ENCODE data around the gene ELK1.

GRCh38 chrX:47664737-47665136 lies 14.4 kb upstream of the ELK1 start:
- no peak for TF ChIP-seq CTCF (conservative IDR thresholded peaks at IDR 0.05)
- no peak for TF ChIP-seq ZFX (IDR thresholded peaks at IDR 0.05)
